Psoas muscle (tissue), 8 donors: Measurements from ENCODE around the gene TMEM79. TPM values are rescaled to one million over a fixed set of nuclear protein-coding genes. Genes with fewer than 3 reads are reported as not detected.

Experiments
- ATAC-seq, 4 donors: fragments of 200-7000 bp; cut with Tn5 transposase; one replicate each; pipeline ENCODE4 v1.9.1; 2020; ENCODE audit warnings: moderate library complexity in 3 of 4, mild to moderate bottlenecking in 2 of 4
- DNase-seq, 2 donors: peaks; one replicate each; pipeline ENCODE4 v3.0.0-alpha.2; 2020
- H3K27ac ChIP-seq: fragments of 200-600 bp; one replicate; pipeline ENCODE4 v1.8.0; 2022
- H3K27me3 ChIP-seq, 3 donors: fragments of 200-600 bp in 1 of 3; one replicate each; pipeline versions ENCODE4 v1.6.1 to v1.8.0; 2013 to 2022; ENCODE audit warnings: low read length in 2 of 3, mild to moderate bottlenecking in 2 of 3, moderate library complexity in 1 of 3; ENCODE audit not compliant: insufficient read depth in 3 of 3
- H3K36me3 ChIP-seq, 2 donors: fragments of 200-600 bp in 1 of 2; one replicate each; pipeline versions ENCODE4 v1.6.1 to v1.8.0; 2013 to 2022; ENCODE audit warnings: low read depth in 1 of 2, mild to moderate bottlenecking in 1 of 2, moderate library complexity in 1 of 2; ENCODE audit not compliant: insufficient read depth in 1 of 2
- H3K4me1 ChIP-seq: fragments of 200-600 bp; one replicate; pipeline ENCODE4 v1.8.0; 2022
- H3K4me3 ChIP-seq: fragments of 200-600 bp; one replicate; pipeline ENCODE4 v1.8.0; 2022; ENCODE audit warnings: mild to moderate bottlenecking
- H3K9me3 ChIP-seq: fragments of 200-600 bp; one replicate; pipeline ENCODE4 v1.8.0; 2022
- CTCF ChIP-seq: fragments of 200-600 bp; IDR thresholded peaks from one replicate; pipeline ENCODE4 v1.8.0; 2022; ENCODE audit warnings: antibody characterized with exemption
- WGBS, 3 donors: extraction: QIAGEN DNeasy Blood & Tissue Kit; methylation state at CpG; one replicate each; pipeline versions ENCODE4 v1.1.6 to v1.1.7; 2013; 5-methylcytosine and 5-hydroxymethylcytosine counted together
- intact Hi-C, 2 donors: fragments of 100-400 bp; cut with DNase I; formaldehyde crosslinking; loops; one replicate each; pipeline versions ENCODE4 v1.11.0 to v1.14.2; 2022
- polyA plus RNA-seq, 3 donors: library from polyadenylated mRNA; stranded (reverse); fragments of 200-250 nt; gene quantifications; one replicate each; pipeline ENCODE4 v1.2.3, GENCODE V29; 2013
- total RNA-seq, 4 donors: library from RNA; stranded (reverse); fragmentation: NEBNext Ultra II Directional in 2 of 4; extraction: Animal tissue kit (Norgen Biotek cat#: 25700) in 2 of 4; gene quantifications; one replicate each; pipeline versions ENCODE4 v1.2.1 to v1.2.4, GENCODE V29; 2021 to 2023
- donor health status: healthy with polysubstance abuse.
- donor health status: DM: no; HTN: no; CAD: no; lungs with moderate emphysema.
- donor health status: Bipolar disorder and iron deficiency.
- donor health status: healthy.
- donor health status: DM: yes; HTN: yes; CAD: no.
- donor health status: DM: no; HTN: no; CAD: no.
- donor health status: DM: no; HTN: no; CAD: no.
- donor health status: DM: yes; HTN: yes; CAD: no.

Gene TMEM79
- total and polyA plus RNA-seq, 7 donors: 0.69 to 3.6 (median 0.99) TPM

GRCh38 chr1:156276966-156277381 lies 7.2 kb upstream of the TMEM79 start:
- 58 to 86% (median 67%) methylated on average over 6 of the region's 6 CpGs for WGBS, 3 donors
- no peak for TF ChIP-seq CTCF
- Histone ChIP-seq H3K27me3 (no peaks in the 10 kb centered on the region), H3K36me3 (peaks cover 25 to 72% of the 10 kb centered on the region in 2 donors), H3K4me1 (peaks cover 25% of the 10 kb centered on the region), H3K4me3 (no peak overlapping the region), H3K27ac (no peak overlapping the region), H3K9me3 (no peaks in the 10 kb centered on the region)
- intact Hi-C loops: no loop called here
- DNase-seq: no peak
- peak in 2 of 4 donors; percentile 26 to 32 for ATAC-seq

GRCh38 chr1:156279837-156280236 lies 4.3 kb upstream of the TMEM79 start:
- H3K36me3 ChIP-seq: peaks cover 13 to 43% of the 10 kb centered on the region in 2 donors
- H3K4me1 ChIP-seq: peaks cover 33% of the 10 kb centered on the region
- intact Hi-C loops: no loop called here
- DNase-seq (no peak), ATAC-seq (no peak)
- H3K27me3 ChIP-seq: no peaks in the 10 kb centered on the region
- 90 to 92% (median 91%) methylated on average over 3 of the region's 3 CpGs for WGBS, 3 donors
- TF ChIP-seq CTCF: no peak
- no peaks in the 10 kb centered on the region for H3K9me3 ChIP-seq
- peak overlapping the region; percentile 92 for H3K27ac ChIP-seq
- H3K4me3 ChIP-seq: no peak overlapping the region

- no peak for TF ChIP-seq CTCF
- Histone ChIP-seq H3K27me3 (no peaks in the 10 kb centered on the region), H3K4me1 (peaks cover 33% of the 10 kb centered on the region), H3K27ac (peak overlapping the region; percentile 92), H3K9me3 (no peaks in the 10 kb centered on the region), H3K4me3 (peak overlapping the region; percentile 85), H3K36me3 (peaks cover 10 to 38% of the 10 kb centered on the region in 2 donors)
- 12 to 21% (median 13%) methylated on average over 8 of the region's 8 CpGs for WGBS, 3 donors
- ATAC-seq: peak; percentile 85 to 88 (median 87)
- peak; percentile 74 to 90 for DNase-seq
- intact Hi-C loops: no loop called here
Measured at GRCh38 chr1:156281281-156281680, 2.8 kb upstream of the TMEM79 start.

- whole genome bisulfite sequencing, 3 donors: 4 to 7% (median 5%) methylated on average over 22 of the region's 22 CpGs
- peaks cover 33% of the 10 kb centered on the region for H3K4me1 ChIP-seq
- H3K9me3 ChIP-seq: no peaks in the 10 kb centered on the region
- intact Hi-C loops: no loop called here
- no peak for DNase-seq
- peak overlapping the region; percentile 85 for H3K4me3 ChIP-seq
- TF ChIP-seq CTCF: no peak
- ATAC-seq: peak; percentile 17 to 58 (median 34)
- H3K27me3 ChIP-seq: no peaks in the 10 kb centered on the region
- H3K36me3 ChIP-seq: peaks cover 9 to 34% of the 10 kb centered on the region in 2 donors
- peak overlapping the region; percentile 92 for H3K27ac ChIP-seq
Measured at GRCh38 chr1:156281693-156282478, 2.2 kb upstream of the TMEM79 start.
